HG03565 (cell line): Measurements from ENCODE around the gene PRELID1.
"Not testable (repeated sequence)": the region's sequence is repeated elsewhere in the genome, so short reads cannot be mapped to it uniquely, and the experiment has no call there.

ENCODE experiments used
- ATAC-seq: cut with Tn5 transposase; IDR thresholded peaks from one replicate; pipeline ENCODE4 v1.9.1; 2021; ENCODE audit warnings: mild to moderate bottlenecking, moderate library complexity; ENCODE audit not compliant: unreplicated experiment

PRELID1 gene

DNA sequence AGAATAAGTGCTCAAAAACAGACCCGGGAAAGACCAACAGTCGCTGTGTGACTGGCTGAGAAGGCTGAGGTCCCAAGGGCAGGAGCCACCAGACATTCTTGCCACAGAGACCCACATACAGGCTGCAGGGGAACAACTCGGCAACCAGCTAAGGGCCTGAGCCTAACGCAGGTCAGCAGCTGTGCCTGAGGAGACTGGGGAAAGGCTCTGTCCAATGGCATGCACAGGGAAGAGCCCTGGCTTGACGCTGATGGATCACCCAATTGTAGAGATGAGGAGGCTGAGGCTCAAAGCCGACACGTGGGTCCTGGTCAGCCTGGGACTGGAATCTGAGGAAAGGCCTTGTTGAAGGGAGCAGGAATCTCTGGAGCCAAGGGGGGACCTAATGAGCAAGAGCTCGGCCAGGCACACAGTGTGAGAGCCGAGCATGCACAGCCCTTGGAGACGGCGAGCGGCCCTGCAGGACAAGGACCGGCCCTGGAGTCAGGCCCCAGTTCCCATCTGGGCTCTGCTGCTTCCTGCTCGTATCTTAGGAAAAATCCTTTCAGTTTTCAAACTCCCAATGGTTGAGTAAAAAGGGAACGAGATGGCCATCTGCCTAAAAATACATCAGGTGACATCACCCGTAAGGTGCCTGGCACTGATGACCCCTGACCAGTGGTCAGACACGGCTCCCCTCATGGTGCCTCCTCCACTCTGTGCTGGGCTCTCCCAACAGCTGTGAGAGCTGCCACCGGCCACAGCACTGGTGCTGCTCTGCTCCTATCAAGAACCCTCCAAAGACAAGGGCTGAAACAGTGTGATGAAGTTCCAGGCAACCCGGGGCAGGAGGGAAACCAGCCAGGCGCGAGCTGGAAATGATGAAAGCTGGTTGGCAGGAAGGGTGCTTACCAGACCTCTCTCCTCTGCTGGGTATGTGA, 31.4 kb downstream of the PRELID1 start:
- no peak for ATAC-seq

DNA sequence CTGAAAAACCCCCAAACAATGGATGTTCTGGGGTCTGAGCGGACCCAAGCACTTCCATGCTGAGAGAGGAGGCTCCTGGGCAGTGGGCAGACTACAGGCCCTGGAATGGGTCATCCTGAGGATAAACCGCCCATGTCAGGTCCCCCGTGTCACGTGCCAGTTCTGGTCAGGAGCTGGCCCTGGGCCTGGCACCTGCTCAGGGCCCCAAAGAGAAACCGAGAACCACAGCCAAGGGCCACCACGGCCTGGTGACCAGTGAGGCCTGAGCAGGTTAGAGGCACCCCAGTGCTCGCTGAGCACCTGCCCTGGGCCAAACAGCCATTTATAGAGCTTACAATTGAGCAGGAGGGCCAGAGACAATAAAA, 32.1 kb downstream of the PRELID1 start:
- ATAC-seq = no peak

DNA sequence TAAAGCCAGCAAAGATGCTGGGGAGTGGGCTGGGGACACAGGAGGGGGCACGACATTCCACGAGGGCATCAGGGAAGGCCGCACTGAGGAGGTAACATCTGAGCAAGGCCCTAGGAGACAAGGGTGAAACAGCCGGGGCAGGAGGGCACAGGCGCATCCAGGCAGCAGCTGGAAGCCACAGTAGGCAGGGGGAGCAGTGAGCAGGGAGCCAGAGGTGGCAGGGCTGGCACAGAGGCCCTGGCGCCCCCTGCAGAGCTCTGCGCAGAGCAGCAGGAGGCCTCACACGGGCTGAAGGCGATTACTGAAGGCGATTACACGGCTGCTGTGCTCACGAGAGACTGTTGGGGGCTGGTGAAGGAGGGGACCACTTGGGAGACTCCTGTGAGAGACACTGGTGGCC, 32.5 kb downstream of the PRELID1 start:
- ATAC-seq = no peak

DNA sequence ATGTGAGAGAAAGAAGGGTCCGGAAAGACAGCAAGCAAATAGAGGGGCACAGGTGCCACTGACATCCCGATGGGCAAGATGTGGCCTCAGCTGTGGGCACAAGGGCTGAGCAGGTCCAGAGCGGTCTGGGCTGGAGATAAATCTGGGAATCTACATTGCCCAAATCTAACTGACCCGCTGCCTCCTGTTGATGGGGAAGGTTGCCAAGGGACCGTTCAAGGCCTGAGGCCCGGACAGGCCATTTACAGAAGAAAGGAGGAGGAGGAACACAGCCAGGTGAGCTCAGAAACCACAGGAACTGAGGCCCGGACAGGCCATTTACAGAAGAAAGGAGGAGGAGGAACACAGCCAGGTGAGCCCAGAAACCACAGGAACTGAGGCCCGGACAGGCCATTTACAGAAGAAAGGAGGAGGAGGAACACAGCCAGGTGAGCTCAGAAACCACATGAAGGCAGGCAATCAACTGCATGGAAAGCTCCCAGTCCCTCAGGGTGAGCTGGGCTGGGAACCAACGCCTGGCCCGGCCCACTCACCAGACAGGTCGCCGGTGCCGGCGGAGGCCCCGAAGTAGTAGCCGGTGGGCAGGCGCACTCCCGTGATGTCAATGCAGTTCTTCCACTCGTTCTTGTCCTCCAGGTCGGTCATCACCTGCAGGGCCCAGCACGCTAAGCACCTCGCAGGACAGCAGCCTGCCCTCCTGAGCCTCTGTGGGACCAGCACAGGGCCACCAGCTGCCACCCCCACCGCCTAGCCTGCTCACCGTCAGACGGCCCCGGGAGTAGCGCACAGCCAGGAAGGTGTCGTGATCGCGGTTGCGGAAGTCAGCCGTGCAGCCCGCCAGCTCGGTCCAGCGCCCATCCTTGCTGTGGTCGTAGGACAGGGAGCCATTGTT, 33.2 kb downstream of the PRELID1 start:
- no peak for ATAC-seq

DNA sequence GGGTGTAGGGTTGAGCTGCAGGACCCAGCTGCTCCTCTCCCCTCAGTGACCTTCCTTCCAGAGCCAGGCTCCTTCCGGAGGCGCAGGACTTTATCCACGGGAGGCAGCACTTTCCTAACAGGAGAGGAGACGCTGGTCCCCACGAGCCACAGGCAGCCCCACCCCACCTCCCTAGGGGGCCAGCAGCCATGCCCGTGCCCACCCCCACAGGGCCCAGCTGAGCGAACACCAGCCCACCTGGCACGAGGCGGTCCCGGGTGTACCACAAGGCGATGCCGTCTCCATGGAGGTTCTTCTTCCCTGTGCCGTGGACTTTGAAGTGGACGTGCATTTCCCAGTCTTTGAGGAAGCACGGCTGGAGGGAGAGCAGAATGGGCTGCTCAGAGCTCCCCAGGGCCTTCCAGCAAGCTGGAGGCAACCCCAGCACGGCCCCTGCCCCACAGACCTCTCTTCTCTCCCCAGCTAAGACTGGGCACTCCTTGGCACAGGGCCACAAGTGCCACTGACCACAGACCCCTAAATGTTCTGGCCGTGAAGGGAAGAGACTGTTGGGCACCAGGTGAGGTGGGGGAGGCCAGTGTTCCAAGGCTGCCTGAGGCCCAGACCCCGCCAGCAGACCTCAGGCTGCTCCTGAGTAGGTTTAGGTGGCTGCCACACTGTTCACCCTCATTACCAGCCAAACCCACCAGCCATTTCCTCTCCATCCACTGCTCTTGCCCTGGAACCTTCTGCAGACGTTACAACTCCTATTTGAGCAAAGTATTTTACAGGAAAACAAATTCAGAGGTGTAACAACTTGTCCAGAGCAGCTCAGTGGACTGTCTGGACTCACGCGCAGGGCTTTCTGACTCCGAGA, 34.9 kb downstream of the PRELID1 start:
- ATAC-seq = no peak

DNA sequence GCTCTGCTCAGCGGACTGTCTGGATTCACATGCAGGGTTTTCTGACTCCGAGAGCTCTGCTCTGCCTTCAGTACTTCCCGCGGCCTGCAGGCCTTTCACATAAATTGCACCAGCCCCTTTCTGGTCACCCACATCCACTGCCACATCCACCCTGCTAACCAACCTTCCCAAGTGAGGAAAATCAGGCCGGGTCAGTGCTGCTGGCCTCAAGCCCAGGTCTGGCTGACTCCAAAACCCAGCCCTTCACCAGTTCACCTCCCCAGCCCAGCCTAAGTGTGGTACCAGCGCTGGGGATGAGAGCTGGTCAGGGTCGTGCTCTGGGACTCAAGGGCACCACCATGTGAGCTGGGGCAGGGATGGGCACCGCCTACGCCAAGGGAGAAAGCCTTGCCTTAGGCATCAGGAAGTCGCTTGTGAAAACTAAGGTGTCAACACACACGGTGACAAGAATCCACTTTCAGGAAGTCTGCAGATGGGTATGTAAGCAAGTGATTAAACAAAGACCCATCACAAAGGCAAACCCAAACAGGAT, 35.6 kb downstream of the PRELID1 start:
- no peak for ATAC-seq

DNA sequence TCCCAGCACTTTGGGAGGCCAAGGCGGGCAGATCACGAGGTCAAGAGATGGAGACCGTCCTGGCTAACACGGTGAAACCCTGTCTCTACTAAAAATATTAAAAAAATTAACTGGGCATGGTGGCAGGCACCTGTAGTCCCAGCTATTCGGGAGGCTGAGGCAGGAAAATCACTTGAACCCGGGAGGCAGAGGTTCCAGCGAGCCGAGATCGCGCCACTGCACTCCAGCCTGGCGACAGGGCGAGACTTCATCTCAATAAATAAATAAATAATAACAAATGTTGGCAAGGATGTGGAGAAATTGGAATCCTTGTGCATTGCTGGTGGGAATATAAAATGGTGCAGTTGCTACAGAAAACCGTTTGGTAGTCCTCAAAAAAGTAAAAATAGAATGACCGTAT, 39.4 kb downstream of the PRELID1 start:
- ATAC-seq = not testable (repeated sequence)

DNA sequence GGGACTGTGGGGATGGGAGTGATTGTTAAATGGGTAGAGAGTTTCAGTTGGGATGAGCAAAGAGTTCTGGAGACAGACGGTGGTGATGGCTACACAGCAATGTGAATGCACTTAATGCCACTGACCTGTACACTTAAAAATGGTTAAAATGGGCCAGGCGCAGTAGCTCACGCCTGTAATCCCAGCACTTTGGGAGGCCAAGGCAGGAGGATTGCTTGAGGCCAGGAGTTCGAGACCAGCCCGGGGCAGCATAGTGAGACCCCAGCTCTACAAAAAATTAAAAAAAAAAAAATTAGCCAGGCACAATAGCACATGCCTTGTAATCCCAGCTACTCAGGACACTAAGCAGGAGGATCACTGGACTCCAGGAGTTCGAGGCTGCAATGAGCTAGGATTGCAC, 40.2 kb downstream of the PRELID1 start:
- no peak for ATAC-seq

DNA sequence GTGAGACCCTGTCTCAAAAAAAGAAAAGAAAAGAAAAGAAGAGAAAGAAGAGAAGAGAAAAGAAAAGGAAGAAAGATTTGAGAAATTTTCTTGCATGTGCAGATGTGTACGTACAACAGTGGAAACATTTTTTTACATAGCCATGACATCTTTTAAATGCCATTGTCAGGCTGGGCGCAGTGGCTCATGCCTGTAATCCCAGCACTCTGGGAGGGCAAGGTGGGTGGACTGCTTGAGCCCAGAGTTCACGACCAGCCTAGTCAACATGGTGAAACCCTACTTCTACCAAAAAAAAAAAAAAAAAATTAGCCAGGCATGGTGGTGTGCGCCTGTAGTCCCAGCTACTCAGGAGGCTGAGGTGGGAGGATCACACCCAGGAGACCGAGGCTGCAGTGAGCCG, 41.3 kb downstream of the PRELID1 start:
- ATAC-seq = no peak

DNA sequence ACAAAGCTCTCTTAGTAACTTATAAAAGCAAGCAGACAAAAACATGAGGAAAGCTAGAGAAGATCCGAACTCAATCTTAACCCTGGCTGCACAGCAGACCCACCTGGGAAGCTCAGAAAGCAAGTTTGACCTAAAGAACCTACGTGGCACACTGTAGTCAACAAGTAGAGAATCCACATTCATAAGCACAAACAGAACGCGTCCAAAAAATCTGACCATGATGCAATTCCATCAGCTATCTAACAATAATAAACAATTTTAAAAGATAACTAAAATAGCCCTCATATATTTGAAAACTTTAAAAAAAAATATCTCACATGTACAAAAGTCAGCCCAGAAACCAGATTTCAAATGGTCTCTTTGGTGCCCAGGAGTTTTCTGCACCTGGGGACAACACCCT, 43.2 kb downstream of the PRELID1 start:
- no peak for ATAC-seq

DNA sequence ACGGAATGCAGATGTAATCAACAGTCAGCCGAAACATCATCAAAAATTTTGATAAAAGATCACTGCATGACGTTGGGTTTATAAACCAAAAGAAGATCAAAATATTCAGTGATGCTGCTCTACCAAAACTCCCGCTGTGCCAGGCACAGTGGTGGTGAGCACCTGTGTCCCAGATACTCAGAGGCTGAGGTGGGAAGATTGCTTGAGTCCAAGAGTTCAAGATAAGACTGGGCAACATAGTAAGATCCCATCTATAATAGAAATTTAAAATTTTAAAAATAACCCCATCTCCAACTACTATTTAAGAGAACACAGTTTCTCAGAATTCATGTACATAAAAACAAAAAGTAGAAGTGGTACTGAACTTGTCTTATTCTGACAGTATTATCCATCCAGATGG, 44.1 kb downstream of the PRELID1 start:
- no peak for ATAC-seq

DNA sequence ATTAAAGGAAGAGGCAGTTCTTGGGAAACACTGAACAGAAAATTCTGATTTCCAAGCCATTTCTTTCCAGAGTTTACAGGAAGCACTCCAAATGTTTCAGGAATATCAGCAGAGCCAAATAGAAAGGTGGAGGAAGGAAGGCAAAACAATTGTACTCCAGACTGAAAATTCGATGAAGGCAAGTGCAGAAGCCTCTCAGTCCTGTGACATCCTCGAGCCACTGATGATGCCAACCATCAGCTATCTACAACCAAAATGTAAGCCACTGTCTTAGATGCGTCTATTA, 45.7 kb downstream of the PRELID1 start:
- no peak for ATAC-seq

DNA sequence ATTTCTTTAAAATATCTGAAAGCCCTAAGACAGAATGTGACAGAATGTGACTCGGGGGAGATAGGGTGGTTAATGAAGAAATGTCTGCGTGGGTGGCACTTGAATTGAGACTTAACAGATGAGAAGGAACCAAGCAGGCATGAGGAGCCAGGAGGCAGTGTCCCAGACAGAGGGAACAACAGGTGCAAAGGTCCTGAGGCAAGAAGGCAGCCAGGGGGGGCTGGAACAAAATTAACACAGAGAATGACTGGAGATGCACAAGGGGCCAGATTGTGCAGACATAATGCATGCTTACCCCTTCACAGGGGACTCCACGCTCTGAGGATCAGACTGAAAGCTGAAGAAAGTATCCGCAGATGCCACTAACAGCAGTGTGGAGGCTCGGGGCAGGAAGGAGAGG, 46.2 kb downstream of the PRELID1 start:
- ATAC-seq = no peak

DNA sequence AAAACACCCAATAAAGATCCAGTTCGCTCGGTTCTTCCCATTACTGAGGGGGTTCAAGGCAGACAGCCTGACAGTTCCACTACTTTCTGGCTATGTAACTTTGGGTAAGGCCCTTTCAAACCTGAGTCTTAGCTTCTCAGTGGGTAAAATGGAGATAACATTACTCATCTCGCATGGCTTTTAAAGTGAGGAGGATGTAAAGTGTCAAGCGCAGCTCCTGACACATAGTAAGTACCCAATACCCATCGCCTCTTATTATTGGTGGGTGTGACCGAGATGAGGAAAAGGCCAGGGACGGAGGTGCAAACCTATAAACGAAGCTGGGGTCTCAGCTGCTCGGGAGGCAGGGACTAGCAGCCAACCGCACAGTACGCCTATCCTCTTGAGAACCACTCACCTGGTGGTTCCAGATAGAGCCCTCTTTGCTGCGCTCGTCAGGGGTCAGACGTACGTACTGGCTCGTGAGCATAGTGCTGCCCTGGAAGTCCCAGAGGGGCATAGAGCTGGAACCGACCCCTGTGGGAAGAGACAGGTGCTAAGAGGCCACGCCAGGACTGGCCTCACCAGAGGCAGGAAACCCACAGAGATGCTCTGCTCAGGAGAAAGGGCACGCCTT, 47.3 kb downstream of the PRELID1 start:
- peak; percentile 12 for ATAC-seq

DNA sequence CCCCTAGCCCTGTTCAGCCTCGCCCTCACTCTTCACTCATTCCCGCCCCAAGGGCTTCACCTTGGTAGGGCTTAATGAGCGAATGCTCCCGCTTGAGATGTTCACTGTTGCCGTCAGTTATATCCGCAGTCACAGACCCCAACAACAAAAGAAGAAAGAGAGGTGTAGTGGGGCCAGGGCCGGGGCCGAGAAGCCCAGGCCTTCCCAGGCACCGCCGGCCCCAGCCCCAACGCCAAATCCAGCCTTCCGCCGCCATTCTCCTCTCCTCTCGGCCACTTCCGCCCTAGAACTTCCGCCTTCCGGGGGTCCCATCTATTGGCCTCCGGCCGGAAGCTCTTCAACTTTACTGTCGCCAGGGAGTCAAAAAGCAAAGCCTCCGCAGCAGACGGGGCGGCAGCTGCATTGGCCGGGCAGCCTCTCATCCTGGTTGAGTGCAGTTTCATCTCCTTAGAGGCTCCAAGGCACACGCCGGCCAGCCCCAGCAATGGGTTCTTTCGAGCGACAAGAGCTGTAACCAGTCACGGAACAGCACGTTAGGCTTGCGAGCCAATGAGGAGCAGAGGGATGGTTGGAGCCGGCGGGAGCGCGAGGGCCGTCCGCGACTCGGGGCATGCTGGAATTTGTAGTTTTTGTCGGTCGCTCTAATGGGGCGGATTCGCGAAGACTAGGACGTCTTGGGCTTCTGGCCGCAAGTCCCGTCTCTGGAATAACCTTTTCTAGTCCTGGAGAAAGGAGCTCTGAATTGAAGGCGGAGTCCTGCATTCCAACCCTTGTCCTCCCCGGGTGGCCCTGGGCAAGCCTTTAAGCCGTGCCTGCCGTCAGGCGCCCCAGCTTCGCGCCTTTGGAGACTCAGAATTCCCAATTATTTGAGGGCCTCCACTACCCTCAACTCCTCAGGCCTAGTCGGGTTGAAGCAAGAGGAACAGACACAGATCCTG, 48.1 kb downstream of the PRELID1 start, which contains the start of gene LMAN2:
Gene LMAN2 (minus strand): TSS at position 277 of the 938 bp plus-strand sequence. CDS start 21 bp downstream, at position 256.
- ATAC-seq = peak; percentile 80

DNA sequence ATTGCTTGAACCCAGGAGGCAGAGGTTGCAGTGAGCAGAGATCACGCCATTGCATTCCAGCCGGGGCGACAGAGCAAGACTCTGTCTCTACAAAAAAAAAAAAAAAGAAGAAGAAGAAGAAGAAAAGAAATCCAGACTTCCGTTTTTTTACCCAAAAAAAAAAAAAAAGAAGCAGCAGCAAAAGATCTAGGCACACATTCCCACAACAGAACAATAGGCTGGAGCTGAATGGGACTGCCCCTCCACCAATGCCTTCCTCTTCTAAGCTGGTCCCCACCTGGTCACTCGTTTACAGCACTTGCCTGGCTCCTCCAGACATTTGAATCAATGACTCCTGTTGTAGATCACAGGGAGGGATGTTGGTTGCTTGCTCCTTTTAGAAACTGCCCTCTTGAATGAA, 49.5 kb downstream of the PRELID1 start:
- no peak for ATAC-seq

DNA sequence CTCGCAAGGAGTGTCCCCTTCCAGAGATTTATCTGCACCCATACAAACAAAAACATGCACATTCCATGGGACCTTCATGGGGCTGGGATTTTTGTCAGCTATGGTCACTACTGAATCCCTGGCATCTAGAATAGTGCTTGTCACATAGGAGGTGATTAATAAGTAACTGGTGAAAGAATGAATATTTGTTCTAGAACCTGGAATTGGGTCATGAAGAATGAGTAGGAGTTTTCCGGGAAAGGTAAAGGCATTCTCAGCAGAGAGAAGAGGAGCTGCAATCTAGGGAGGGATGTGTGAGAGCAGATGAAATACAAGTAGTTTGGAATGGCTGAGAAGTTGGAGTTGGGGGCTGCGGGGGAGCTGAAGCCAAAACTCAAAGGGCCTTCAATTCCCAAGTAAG, 50.7 kb downstream of the PRELID1 start:
- no peak for ATAC-seq

DNA sequence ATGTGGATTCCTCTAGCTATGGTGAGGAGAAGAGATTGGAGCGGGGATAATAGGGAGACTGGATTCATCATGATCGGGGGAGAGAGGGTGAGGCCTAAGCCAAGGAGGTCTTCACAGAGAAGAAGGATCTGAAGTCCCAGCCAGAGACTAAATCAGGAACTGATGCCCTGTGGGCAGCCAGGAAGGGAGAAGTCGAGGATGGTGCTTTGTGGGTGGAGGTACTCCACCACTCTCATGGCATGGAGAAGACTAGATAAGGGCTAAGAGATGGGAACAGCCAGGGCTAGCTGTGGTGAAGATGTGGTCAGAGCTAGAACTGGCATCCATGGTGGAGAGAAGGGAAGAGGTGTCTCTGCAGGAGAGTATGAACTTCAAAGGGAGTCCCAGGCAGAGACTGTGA, 51.1 kb downstream of the PRELID1 start:
- no peak for ATAC-seq

DNA sequence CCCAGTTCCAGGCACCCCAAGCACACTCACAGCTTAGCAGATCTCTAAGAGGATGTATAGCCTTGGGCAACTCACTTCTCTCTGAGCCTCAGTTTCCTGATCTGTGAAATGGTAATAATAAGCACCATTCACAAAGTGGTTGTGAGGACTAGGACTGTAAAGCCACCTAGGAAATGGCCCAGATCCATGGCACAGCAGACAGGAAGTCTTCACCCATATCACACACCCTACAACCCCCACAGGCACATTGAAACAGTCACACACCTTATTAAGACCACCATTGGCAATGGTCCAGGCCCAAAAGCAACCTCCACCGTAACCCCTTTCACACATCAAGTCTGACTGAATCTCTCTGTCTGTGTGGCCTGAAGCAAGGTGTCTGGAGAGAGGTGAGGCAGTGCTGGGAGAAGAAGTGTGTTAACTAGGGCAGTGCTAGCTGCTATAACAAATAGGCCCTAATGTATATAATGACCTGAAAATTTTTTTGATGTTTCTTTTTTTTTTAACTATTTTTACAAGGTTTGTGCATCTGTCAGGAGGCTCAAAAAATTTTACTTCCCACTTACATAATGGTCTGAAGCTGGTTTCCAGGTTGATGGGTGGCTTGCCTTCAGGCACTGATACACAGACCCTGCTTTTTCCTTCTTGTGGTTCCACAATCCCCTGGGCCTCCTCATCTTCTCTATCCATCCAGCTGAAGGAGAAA, 51.7 kb downstream of the PRELID1 start:
- ATAC-seq = no peak
